ENCODE data around the gene PSMG2.

DNA sequence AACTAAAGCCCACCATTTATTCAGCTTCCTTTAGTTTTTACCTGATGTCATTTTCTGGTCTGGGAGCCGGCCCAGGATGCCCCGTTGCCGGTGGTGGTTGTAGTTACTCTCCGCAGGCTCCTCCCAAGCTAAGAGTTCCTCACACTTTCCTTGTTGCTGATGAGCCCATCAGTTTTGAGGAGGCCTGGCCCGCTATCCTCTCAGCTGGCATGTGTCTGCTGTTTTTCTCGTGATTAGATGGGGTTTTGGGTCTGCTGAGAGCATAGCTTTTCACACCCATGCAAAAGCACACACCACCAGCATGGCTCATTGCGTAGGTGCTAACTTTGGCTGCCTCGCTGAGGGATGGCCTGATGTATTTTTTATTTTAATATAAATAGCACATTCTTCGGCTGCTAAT, 72.1 kb downstream of the PSMG2 start:
- TF ChIP-seq POLR2AphosphoS5 (IDR thresholded peaks at IDR 0.05; ENCODE audit: low read depth, low read length): no peak
- TF ChIP-seq TAF1 (IDR thresholded peaks at IDR 0.05; ENCODE audit: borderline replicate concordance, low read depth, low read length): no peak

Data from GM12892 (cell line).